ENCODE data around the gene EIF2B2.

GRCh38 chr14:75054421-75054820 is 51.7 kb downstream of the EIF2B2 start:
- TF ChIP-seq, protein P1, sequence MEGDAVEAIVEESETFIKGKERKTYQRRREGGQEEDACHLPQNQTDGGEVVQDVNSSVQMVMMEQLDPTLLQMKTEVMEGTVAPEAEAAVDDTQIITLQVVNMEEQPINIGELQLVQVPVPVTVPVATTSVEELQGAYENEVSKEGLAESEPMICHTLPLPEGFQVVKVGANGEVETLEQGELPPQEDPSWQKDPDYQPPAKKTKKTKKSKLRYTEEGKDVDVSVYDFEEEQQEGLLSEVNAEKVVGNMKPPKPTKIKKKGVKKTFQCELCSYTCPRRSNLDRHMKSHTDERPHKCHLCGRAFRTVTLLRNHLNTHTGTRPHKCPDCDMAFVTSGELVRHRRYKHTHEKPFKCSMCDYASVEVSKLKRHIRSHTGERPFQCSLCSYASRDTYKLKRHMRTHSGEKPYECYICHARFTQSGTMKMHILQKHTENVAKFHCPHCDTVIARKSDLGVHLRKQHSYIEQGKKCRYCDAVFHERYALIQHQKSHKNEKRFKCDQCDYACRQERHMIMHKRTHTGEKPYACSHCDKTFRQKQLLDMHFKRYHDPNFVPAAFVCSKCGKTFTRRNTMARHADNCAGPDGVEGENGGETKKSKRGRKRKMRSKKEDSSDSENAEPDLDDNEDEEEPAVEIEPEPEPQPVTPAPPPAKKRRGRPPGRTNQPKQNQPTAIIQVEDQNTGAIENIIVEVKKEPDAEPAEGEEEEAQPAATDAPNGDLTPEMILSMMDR (IDR thresholded peaks at IDR 0.05): no peak
- TF ChIP-seq POLR2A (IDR thresholded peaks at IDR 0.05): no peak

Measured in lower leg skin (tissue), 3 donors.